Measurements from ENCODE around the gene ATP6V1F.

GRCh38 chr7:128891942-128892269, 29.2 kb downstream of the ATP6V1F start:
- TF ChIP-seq, protein P1, sequence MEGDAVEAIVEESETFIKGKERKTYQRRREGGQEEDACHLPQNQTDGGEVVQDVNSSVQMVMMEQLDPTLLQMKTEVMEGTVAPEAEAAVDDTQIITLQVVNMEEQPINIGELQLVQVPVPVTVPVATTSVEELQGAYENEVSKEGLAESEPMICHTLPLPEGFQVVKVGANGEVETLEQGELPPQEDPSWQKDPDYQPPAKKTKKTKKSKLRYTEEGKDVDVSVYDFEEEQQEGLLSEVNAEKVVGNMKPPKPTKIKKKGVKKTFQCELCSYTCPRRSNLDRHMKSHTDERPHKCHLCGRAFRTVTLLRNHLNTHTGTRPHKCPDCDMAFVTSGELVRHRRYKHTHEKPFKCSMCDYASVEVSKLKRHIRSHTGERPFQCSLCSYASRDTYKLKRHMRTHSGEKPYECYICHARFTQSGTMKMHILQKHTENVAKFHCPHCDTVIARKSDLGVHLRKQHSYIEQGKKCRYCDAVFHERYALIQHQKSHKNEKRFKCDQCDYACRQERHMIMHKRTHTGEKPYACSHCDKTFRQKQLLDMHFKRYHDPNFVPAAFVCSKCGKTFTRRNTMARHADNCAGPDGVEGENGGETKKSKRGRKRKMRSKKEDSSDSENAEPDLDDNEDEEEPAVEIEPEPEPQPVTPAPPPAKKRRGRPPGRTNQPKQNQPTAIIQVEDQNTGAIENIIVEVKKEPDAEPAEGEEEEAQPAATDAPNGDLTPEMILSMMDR (IDR thresholded peaks at IDR 0.05; ENCODE audit: low read depth, low read length): no peak
- no peak for TF ChIP-seq EZH2phosphoT487 (IDR thresholded peaks at IDR 0.05; ENCODE audit: low read depth)
